GM06990 (cell line): Measurements from ENCODE around the gene ANGPTL5.

ENCODE experiments used
- DNase-seq: peaks from one replicate; pipeline ENCODE4 v3.0.0-alpha.2; 2011; ENCODE audit not compliant: insufficient read length; ENCODE audit errors: extremely low read depth
- H3K27me3 ChIP-seq: replicated peaks from 2 replicates; pipeline ENCODE4 v1.6.0; 2011; ENCODE audit warnings: low read length; ENCODE audit not compliant: control insufficient read depth, insufficient read depth
- H3K36me3 ChIP-seq: 2 replicates; pipeline ENCODE4 v1.5.1; 2011; ENCODE audit warnings: low read length; ENCODE audit not compliant: control insufficient read depth, insufficient read depth
- H3K4me3 ChIP-seq: replicated peaks from 2 replicates; pipeline ENCODE4 v1.5.1; 2011; ENCODE audit warnings: low read depth, mild to moderate bottlenecking, control low read depth, low read length
- TF ChIP-seq, protein P1 (sequence below): IDR thresholded peaks from 2 replicates; pipeline ENCODE4 v1.5.1; 2011; ENCODE audit warnings: low read length, control low read depth, mild to moderate bottlenecking, inconsistent platforms; ENCODE audit not compliant: insufficient read depth, poor library complexity, severe bottlenecking

Gene ANGPTL5

DNA sequence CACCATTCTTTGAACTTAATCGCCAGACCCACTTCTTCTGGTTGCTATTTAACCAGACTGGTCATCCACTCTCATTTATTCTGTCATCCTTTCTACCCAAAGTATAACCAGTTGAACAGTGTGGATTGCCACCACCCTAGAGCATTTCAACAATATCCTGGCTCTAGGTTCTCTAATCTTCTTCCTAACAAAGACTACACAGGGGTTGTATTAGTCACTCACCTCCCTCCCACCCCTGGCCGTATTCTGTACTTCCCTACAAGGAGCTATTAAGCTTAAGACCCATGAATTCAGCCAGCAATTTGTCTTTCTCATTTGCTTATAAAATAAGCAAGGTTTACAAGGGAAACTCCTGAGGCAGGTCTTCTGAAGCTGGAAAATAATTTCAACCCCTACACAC lies 48.4 kb downstream of the ANGPTL5 start:
- no peaks in the 10 kb centered on the region for H3K27me3 ChIP-seq
- DNase-seq, result no peak
- TF ChIP-seq, protein P1, sequence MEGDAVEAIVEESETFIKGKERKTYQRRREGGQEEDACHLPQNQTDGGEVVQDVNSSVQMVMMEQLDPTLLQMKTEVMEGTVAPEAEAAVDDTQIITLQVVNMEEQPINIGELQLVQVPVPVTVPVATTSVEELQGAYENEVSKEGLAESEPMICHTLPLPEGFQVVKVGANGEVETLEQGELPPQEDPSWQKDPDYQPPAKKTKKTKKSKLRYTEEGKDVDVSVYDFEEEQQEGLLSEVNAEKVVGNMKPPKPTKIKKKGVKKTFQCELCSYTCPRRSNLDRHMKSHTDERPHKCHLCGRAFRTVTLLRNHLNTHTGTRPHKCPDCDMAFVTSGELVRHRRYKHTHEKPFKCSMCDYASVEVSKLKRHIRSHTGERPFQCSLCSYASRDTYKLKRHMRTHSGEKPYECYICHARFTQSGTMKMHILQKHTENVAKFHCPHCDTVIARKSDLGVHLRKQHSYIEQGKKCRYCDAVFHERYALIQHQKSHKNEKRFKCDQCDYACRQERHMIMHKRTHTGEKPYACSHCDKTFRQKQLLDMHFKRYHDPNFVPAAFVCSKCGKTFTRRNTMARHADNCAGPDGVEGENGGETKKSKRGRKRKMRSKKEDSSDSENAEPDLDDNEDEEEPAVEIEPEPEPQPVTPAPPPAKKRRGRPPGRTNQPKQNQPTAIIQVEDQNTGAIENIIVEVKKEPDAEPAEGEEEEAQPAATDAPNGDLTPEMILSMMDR, result no peak
- H3K36me3 ChIP-seq, result no peaks in the 10 kb centered on the region
- H3K4me3 ChIP-seq, result no peak overlapping the region

DNA sequence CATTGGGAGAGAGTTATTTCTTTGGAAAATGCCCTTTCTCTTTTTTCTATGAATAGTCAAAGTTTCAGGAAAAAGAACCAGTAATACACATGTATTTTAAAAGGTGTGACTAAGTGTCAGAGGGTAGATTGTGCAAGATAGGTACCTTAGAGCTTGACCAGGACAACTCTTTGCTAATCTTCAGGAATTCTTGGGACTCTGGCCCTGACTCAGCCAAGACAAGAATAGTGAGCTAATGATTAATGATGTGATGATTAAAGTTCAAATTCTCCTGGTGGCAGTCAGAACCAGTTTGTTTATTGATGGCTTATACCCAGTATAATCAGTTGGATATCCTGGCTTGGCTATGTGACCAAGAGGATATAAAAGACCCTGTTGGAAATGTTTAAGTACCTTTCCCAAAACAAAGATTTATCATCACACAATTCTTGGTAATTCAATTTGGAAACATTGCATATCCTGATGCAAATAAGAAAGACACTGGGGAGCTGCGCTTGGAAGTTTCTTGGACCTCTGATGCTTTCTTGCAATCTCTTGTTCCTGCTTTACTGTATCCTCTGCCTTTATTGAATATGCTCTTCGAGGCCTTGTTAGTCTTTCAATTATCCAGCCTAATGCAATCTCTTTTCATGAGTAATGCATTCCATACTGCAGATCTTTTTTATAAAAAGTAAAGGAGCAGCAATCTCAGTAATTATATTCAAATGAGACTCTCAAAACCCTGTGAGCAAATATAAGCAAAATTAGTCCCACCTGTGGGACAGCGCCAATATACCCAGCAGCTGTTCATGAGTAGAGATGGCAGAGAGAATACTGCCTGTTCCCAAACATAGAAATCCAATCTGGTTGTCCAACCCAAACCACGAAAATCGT lies 49.5 kb downstream of the ANGPTL5 start:
- Histone ChIP-seq H3K4me3 (no peak overlapping the region), H3K36me3 (no peaks in the 10 kb centered on the region), H3K27me3 (no peaks in the 10 kb centered on the region)
- TF ChIP-seq, protein P1, result no peak
- DNase-seq, result no peak

DNA sequence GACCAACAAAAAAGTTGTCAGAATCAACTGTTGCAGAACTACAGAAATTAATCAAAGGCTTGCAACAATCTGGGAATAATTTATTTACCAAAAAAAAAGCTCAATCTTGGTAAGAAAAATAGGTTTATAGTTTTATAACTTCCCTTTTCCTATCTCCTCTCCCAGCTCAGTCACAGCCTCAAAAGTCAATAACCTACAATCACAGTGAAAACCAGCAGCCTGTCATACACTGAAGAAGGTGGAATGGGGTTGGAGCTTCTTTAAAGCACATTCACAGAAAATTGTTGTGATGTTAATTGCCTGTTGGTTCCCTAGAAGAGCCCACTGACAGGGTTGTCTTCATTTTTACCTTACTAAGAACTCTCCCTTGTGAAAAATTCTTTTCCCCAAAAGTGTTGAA lies 52.2 kb downstream of the ANGPTL5 start:
- TF ChIP-seq, protein P1, result no peak
- no peak for DNase-seq
- H3K36me3 ChIP-seq, result no peaks in the 10 kb centered on the region
- no peaks in the 10 kb centered on the region for H3K27me3 ChIP-seq
- H3K4me3 ChIP-seq, result no peak overlapping the region

DNA sequence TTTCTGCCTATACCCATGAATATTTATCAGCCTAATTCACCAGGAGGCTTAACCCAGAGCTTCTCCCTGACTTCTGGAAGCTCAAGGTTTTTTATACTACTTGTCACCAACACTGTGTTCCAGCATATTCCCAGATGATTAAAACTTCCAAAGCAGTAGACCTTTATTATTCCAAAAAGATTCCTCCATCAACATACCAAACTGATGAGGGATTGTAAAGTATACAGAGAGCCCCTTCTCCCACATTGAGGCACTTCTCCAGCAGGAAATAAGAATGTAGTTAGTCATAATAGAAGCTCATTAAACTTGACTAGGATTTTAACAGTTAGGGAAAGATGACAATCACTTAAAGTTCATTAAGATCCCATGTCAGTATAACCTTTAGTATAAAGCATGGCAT lies 53.0 kb downstream of the ANGPTL5 start:
- Histone ChIP-seq H3K27me3 (no peaks in the 10 kb centered on the region), H3K4me3 (no peak overlapping the region), H3K36me3 (no peaks in the 10 kb centered on the region)
- TF ChIP-seq, protein P1, result no peak
- DNase-seq, result no peak

DNA sequence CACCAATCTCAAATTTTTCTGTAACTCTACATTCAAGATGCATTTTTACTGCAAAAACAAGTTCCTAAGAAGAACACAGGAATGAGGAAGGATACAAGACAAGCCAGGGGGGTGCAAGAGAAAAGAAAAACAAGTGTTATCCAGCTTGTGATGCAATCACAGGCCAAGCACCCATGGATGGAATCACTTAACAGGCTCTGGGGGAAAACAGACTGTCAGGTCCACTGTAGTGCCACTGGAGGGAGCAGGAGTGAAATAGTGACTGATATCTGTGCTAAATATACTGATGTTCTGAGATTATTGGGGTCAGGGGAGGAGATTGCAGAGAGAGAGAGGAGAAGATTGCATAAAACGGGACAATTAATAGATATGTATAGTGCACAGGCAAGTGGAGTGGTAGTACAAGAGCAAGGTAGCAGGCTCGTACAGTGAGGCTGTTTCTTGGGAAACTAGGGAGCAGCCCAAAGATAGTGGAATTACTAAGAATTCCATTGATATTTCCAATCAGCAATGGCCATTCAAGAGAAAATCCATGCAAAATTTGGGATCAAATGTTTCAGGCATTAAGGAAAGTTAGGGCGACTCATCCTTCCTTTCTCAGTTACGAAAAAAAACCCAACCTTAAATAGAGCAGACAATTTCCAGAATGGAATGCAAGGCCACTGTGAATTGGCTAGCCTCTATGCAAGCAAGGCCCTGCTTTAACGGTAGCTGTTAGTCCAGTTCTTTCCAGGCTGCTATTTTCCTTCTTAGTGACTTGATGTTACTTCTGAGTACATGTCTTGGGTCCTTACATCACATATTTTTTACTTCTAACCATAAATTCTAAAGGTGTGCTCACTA lies 53.7 kb downstream of the ANGPTL5 start:
- TF ChIP-seq, protein P1, result peak; percentile 17
- no peak for DNase-seq
- no peaks in the 10 kb centered on the region for H3K27me3 ChIP-seq
- H3K4me3 ChIP-seq, result no peak overlapping the region
- H3K36me3 ChIP-seq, result no peaks in the 10 kb centered on the region
